OCI-M1 (cell line): ENCODE results near the gene ELF1.
"Not testable (repeated sequence)": the region's sequence is repeated elsewhere in the genome, so short reads cannot be mapped to it uniquely, and the experiment has no call there.

Source experiments
- DNase-seq: peaks from one replicate; lab custom pipeline; 2025; lab: John Stamatoyannopoulos, UW

Gene ELF1

DNA sequence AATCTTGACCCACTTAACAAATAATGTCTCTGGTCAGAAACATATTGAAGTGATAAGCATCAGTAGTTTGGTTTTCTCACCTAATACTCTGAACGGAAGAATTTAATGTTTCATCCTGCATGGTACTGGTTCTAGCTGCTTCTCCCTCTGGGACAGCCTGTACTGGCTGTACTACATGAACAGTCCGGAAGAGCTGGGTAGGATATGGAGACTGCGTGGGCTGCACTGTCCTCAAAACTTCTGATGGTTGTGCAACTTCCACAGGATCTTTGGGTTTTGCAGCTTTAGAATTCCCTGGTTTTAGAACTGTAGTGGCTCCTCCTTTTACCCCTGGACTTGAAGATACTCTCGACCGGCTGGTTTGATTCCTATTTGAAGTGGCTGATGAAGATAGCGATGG lies 78.3 kb downstream of the ELF1 start:
- no peak for DNase-seq

DNA sequence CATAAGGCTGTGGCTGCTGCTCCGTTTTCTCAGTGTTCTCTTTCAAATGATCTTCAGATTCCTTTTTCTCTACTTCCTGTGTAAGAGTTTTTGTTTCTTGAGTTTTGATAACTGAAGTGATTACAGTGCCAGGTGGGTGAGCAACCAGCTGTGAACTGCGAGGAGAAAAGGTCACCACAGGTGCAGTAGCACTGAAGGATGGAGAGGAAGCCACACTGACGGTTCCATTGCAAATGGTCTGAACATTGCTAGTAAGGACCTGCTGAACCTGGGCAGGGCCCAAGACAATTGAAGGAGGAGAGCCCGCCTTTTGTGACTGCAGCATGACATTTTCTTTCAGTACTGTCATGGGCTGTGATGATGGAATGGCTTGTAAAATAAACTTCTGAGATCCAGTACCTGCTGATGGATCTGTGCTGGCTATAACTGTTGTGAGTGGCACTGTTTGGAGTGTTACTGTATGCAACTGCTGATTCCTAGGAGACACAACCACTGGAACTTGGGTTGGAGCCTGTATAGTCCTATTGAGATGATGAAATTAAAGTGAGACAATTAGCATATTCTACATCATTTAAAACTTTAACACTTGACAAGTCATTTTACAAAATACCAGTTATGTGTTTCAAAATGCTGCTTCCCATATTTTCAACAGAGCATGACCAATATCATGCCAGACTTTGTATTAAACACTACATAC lies 85.5 kb downstream of the ELF1 start:
- no peak for DNase-seq

DNA sequence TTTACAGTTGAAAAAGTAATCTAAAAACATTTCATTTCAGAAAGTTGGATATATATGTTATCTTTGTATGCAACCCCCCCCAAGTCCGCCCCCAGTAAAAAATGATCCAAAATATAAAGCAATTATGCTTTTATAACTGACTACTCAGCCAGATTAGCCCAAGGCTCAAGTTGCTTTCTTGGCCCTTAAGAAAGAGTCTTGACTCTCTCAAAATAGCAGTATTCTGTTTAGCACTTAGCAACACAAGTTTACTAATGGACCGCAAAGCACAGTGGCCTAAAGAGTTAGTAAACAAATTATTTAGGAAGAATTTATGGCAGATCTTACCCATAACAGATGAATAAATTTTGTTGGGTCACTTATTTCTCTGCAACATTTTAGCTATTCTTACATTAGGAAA lies 86.9 kb downstream of the ELF1 start:
- no peak for DNase-seq

DNA sequence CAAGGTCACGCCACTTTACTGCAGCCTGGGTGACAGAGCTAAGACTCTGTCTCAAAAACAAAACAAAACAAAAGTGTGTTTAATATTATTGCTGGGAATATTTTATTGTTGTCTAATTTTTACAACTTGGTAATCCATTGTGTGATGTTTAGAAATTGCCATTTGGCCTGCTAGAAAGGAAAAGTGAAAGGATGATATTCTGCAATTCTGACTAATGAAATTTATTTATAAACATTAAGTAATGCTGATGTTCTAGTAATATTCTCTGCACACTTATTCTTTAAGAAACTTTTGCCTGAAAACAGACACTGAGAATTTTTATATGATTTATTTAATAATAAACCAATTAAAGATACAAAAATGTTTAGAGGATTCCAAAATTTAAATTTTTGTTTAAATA lies 87.4 kb downstream of the ELF1 start:
- DNase-seq: no peak

DNA sequence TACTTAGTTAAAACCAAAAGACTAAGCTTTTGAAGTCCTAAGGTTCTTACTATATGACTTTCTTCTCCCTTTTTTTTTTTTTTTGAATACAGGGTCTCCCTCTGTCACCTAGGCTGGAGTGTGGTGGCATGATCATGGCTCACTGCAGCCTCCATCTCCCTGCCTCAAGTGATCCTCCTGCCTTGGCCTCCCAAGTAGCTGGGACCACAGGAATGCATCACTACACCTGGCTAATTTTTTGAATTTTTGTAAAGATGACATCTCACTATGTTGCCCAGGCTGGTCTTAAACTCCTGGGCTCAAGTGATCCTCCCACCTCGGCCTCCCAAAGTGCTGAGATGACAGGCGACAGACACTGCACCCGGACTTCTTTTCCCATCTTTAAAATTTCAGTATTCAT lies 89.2 kb downstream of the ELF1 start:
- DNase-seq: not testable (repeated sequence)

DNA sequence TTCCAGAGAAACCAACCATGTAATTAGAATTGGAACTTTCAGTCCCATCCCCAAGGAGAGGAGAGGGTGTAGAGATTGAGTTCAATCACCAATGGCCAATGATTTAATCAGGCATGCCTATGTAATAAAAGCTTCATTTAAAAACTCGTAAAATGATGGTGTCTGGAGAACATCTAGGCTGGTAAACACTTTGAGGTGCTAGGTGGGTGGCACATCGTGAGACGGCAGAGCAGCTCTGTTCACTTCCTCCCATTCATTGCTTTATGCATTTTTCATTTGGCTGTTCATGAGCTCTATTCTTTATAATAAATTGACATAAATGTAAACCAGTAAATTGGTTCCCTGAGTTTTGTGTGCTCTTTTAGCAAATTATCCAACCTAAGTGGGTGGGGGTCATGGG lies 90.1 kb downstream of the ELF1 start:
- no peak for DNase-seq

DNA sequence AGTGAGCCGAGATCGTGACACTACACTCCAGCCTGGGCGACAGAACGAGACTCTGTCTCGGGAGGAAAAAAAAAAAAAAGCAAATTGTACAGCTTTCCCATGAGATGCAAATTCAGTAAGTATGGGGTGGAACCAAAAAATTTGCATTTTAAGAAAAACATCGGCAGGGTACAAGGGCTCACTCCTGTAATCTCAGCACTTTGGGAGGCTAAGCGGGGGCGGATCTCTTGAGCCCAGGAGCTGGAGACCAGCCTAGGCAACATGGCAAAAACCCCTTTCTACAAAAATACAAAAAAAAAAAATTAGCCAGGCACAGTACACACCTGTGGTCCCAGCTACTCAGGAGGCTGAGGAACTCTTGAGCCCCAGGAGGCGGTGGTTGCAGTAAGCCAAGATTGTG lies 91.2 kb downstream of the ELF1 start:
- DNase-seq: no peak

DNA sequence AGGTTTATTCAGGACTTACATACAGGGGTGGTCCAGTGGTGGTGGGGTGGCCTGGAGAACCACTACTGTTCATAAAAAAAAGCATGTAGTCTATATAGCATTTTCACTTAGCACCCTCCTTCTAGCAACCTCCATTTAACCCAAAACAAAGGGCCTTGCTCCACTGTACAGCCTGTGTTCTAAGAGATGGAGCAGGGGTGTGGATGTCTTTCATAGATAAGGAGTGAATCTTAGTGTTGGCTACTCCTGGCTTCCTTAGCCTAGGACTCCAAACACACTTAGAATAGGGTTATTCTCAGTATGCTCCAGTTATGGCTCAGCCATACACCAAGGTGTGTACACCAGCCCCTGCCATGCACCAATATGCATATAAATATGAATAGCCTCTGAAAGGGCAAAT lies 95.2 kb downstream of the ELF1 start:
- no peak for DNase-seq

DNA sequence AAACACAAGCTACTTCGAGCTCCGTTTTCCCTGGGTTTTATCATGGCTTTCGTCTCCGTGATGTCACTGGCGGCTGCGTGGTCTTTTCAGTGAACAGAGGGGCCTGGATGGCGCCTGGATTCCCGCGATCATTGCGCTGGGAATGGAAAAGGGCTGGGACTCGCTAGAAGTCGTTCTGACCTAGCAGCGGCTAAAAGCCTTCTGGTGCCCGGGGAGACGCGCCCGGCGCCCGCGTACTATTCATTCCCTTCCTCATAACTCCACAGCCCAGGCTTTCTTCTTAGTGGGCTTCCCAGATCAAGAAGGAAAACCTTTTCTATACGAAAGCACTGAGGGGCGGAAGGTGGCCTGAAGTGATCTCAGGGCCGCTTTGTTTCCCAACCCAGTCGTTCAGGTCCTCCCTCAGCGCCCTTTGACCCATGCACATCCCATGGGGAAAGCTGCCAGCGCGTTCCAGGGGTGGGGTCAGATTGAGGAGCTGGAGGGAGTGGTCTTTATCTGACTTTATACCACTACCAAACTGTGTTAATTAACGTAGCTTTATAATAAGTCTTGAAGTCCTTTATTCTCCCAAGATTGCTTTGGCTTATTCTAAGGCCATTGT lies 96.6 kb downstream of the ELF1 start:
- no peak for DNase-seq

DNA sequence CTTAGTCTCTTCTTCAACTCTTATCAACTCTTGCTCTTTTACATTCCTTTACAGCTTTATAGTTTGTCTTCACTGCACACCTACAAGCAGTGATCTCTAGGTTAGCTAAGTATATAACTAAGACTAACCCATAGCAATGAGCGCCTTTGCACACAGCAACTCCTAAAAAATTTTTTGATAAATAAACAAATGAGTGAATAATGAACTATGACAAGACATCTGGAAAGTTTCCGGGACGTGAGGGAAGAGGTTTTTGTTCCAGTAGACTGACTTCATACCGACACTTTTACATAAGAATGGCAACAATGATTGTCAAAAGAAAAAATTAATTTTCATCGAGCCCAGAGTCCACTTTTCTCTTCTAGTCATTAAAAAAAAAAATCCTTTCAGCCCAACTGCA lies 98.3 kb downstream of the ELF1 start:
- DNase-seq: no peak

DNA sequence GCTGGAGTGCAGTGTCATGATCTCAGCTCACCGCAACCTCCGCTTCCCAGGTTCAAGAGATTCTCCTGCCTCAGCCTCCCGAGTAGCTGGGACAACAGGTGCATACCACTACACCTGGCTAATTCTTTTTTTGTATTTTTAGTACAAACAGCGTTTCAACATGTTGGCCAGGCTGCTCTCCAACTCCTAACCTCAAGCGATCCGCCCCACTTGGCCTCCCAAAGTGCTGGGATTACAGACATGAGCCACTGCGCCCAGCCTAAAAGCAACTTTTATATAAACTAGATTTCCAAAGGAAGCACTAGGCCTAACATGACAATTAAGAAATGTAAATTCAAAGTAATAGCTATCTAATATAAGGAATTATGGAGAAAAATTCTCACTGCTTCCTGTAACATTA lies 99.2 kb downstream of the ELF1 start:
- DNase-seq: not testable (repeated sequence)

DNA sequence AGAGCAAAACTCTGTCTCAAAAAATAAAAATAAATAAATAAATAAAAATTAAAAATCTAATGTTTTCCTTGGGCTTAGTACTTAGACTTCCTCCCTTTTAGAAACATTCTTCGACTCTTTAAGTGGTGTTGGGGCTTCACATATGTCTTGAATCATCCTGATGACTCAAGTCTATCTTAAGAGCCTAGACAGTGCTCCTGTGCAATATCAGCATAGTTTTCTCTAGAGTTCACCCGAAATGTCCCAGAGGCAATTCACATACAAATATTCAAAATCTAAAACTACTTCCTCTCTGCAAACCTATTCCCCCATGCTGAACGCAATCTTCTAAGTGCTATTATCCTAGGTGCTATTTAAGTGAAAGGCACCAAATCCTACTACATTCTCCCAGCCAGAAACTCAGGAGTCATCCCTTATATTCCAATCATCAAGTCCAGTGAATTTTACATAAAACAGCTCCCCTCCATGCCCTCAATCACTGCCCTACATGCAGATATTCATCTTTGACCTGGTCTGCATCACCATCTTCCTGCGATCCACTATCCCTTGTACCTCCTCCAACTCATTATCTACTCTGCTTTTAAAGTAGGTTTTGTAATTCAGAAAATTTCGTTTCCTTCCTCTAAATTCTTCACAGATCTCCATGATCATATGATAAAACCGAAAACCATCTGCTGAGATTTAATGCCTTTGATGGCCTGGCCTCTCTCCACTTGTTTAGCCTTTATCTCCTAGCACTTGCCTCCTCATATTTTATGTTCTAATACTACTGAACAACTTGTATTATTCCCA lies 102.7 kb downstream of the ELF1 start:
- DNase-seq: no peak

DNA sequence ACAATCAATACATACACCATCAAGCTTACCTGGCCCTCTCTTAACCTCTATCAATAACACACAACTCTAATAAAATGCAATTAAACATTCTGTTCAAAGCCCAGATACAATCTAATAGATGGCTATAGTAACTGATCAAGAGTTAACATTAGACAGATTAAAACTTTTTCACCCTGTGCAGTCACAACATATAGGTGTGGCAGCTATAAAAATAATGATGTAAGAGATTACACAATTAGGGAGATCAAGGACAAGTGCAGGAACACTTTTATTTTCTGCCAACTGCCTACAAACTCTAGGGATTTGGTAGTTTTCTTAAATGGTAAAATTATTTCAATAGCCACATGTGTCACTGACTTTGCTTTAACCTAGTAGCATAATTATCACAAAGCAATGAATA lies 104.3 kb downstream of the ELF1 start:
- DNase-seq: not testable (repeated sequence)

DNA sequence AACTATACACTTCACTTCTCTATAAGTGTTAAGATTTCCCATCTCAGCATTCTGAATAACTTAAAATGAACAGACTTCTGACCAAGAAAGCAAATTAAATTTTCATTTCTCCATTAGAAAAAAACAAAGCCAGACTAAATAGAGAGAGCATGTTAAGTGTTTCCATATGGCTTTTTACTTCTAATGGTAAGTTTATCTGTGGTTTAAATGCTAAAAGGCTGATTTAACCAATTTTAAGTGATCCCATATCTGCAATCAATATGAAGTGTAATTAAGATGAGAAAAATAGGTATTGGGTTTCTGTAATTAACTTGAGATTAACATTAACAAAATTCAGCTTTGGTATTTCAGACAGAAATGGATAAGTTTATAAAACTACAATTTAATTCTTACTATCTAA lies 107.8 kb downstream of the ELF1 start:
- no peak for DNase-seq

DNA sequence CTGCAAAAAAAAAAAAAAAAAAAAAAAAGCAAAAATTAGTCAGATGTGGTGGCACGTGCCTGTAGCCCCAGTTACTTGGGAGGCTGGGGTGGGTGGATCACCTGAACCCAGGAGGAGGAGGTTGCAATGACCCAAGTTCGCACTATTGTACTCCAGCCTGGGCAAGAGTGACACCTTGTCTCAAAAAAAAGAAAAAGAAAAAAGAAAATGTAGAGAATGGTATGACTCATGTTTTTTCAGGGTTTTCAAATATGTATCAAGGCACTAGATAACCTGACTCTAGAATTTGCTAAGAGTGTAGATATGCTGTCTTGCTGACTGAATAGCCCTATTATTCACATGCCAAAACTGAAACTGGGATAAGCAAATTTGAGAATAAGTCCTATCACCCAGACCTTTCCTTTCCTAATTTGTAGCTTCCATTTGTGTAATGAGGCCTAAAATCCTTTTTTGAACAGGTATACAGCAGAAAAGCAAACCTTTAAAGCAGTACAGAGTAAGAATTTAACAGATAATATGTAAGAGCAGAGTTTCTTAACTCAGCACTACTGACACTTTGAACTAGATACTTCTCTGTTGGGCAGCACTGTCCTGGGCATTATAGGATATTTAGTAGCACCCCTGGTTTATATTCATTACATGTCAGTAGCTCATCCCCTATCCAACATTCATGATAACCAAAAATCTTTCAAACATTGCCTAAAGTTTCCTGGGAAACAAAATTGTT lies 108.6 kb downstream of the ELF1 start:
- peak; percentile 38 for DNase-seq

DNA sequence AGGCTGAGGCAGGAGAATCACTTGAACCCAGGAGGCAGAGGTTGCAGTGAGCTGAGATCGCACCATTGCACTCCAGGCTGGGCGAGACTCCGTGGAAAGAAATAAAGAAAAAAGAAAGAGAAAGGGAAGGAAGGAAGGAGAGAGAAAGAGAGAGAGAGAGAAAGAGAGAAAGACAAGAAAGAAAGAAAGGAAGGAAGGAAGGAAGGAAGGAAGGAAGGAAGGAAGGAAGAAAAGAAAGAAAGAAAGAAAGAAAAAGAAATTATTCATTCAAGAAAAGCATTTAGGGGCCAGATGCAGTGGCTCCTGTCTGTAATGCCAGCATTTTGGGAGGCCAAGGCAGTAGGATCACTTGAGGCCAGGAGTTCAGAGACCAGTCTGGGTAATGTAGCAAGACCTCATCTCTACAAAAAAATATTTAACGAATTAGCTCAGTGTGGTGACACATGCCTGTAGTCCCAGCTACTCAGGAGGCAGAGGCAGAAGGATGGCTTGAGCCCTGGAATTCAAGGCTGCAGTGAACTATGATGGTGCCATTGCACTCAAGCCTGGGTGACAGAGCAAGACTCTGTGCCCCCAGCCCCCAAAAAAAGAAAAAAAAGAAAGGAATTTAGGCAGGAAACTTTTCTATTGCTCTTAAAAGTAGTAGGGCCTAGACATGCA lies 109.4 kb downstream of the ELF1 start:
- not testable (repeated sequence) for DNase-seq

DNA sequence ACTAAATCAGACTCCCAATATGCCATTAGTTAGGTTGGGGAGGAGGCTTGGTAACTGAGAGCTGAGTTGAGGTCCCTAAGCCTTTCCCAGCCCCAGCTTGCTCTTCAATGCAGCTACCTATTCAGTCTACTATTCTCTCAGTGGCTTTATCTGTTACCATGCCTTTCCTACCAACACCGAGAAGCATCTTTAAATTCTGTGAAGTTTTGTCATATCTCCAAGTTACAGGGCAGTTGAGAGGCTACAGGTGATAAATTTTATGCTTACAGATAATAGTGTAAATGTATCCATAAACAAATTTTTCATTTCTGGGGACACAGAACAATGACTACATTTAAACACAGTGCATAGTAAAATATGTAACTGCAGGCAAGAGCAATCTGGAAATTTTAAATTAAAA lies 110.6 kb downstream of the ELF1 start:
- no peak for DNase-seq

DNA sequence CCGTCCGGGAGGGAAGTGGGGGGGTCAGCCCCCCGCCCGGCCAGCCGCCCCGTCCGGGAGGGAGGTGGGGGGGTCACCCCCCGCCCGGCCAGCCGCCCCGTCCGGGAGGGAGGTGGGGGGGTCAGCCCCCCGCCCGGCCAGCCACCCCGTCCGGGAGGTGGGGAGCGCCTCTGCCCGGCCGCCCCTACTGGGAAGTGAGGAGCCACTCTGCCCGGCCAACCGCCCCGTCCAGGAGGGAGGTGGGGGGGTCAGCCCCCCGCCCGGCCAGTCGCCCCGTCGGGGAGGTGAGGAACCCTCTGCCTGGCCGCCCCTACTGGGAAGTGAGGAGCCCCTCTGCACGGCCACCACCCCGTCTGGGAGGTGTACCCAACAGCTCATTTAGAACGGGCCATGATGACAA lies 118.1 kb downstream of the ELF1 start:
- DNase-seq: not testable (repeated sequence)

DNA sequence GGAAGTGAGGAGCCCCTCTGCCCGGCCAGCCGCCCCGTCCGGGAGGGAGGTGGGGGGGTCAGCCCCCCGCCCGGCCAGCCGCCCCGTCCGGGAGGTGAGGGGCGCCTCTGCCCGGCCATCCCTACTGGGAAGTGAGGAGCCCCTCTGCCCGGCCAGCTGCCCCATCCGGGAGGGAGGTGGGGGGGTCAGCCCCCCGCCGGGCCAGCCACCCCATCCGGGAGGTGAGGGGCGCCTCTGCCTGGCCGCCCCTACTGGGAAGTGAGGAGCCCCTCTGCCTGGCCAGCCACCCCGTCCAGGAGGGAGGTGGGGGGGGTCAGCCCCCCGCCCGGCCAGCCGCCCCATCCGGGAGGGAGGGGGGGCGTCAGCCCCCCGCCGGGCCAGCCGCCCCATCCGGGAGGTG lies 118.5 kb downstream of the ELF1 start:
- not testable (repeated sequence) for DNase-seq

DNA sequence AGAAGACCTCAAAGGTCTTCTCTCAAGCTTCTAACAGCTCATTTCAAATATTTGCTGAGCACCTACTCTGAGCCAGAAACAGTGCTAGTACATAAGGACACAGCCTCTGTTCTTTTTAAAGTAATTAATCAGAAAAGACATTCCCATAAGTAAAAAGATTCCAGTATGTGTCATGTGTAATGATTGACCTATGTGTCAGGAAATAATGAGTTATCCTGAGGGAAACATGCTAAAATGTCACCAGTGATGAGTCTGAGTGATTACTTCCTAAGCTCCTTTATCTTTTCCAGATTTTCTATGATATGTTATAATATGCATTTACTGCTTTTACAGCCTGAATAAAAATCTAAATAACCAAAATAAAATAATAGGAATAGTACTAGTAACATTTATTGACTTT lies 122.1 kb downstream of the ELF1 start:
- DNase-seq: no peak

DNA sequence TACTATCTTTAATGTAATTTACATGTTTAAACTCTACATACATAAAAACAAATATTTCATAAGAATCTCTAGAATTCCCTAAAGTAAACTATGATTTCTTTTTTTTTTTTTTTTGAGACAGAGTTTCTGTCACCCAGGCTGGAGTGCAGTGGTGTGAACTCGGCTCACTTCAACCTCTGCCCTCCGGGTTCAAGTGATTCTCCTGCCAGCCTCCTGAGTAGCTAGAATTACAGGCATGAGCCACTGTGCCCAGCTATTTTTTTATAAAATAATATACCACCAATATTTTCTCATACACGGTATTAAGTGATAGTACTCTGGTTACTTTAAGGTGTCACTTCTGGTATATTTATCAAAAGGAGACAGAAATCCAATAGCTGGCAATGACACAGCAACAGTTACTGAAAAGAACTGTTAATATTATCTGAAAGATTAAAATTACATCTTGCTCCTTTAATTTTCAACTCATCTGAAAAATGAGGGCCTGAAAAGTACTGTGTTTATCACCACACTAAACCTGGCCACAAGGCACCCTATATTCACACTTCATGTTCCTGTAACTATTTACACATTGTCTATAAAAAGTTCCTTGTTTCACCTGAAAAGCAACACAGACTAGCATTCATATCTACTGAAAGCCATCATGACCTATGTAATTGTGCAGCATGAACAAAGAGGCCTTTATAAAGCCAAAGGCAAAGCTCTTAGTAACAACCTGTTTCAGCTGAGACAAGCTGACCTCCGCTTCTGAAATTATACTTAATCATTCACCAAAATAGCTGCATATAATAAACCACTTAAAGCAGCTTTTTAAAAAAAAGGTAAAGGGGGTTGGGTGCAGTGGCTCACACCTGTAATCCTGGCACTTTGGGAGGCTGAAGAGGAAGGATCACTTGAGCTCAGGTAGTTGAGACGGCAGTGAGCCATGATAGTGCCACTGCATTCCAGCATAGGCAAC lies 123.6 kb downstream of the ELF1 start:
- DNase-seq: no peak
